T-helper 22 cell (primary cell): ENCODE measurements around the gene RAD51AP2.
"Not testable (repeated sequence)": the region's sequence is repeated elsewhere in the genome, so short reads cannot be mapped to it uniquely, and the experiment has no call there.

Source experiments
- DNase-seq: peaks from one replicate; pipeline ENCODE4 v3.0.0-alpha.2; 2020; ENCODE audit warnings: low read depth

The RAD51AP2 gene

GRCh38 chr2:17538022-17538843 is 20.0 kb upstream of the RAD51AP2 start:
- no peak for DNase-seq

DNA sequence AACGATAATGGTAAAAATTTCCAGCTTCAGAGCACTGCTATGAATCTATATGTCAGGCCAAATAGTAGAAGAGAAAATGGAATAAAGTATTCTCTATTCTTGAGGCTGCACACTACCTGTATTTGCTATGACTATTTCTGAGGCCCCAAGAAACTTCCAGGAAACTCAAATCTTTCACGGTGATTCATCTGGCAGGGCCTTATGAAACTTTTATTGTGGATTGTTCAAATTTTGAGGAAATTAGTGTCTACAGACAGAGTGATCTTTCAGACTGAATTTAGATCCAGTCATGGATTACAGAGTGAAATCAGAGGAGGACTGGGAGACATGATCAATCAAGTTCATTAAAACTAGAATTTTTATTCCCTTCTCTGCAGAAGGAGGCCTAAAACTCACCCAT is 18.2 kb upstream of the RAD51AP2 start:
- DNase-seq = no peak

DNA sequence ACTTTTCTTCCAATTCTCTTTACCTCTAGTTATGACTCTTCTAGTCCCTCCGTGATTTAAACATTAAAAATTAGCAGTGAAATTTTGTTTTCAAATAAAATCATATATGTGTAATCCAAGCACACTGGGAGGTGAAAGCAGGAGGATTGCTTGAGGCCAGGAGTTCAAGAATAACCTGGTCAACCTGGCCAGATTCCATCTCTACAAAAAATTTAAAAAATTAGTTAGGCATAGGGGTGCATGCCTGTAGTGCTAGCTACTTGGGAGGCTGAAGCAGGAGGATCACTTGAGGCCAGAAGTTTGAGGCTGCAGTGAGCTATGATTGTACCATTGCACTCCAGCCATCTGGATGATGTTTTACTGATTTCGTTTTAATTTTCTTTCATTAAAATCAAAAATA is 15.3 kb upstream of the RAD51AP2 start:
- DNase-seq = no peak

- DNase-seq = no peak
These were observed 11.5 kb upstream of the RAD51AP2 start for GRCh38 chr2:17529771-17530170.

DNA sequence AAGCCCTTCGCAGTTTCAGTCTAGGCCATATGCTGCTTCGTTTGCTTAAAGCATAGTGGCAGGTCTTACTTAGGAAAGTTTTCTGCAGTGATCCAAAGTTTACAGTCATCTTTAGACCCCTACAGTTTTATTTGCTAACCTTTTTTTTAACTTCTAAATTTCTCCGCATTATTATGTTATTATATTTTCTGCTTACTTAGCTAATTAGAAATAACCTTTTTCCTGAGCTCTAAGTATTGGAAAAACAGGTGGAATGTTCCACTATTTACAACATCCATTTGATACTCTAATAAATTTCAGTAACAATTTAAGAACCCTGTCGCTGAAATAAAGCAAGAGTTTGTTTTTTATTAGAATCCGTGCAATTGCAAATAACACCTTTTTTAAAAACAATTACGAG is 4.1 kb upstream of the RAD51AP2 start:
- DNase-seq = no peak

GRCh38 chr2:17521621-17522020 is 3.4 kb upstream of the RAD51AP2 start:
- no peak for DNase-seq

- no peak for DNase-seq
These were observed 2.5 kb upstream of the RAD51AP2 start for GRCh38 chr2:17520761-17521160.

DNA sequence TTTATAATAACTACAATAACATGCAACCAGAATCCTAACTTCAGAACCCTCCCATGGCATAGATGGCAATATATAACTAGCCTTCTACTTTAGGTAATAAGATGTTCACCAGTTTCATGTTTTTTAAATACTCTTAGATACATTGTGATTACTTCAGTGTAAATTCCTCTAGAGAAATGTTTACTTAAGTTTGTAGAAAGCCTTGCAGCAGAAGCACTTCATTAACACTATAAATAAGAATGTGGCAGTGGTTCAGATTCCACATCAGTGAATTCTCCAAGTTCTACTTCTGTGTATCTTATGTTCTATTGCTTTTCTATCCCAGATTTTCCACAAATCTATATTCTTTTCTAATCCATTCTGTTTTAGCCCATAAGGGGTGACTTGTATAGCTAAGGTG is 1.2 kb upstream of the RAD51AP2 start:
- no peak for DNase-seq

DNA sequence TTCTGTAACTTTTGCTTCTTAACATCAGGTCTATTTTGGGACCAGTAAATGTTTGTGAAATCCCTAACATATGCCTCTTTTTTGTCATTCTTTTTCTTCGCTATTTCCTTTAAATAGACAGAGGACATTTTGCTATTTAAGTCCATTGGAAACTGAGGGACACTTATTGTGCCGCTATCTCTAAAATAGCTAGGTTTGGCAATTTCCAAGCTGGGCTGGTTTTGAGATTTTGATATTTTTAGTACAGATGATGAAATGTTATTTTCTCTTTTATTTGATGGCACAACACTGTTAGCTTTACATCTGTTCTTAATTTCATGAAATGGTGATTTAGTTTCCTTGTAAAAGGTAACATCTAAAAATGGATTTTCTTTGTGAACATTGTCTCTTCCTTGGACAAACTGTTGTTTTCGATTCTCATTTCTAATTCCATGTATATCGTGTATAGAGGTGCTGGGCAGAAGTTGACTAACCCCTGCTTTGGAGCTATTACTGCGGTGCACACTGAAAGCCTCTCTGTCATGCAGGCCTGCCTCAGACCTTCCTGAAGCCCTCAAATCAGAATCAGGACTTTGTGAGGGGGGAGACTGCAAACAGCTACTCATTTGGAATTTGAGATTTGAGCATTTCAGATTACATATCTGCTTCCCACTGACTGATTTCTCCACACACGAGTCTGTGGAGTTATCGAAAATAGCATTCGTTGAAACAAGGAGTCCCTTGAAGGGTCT is 594 bp downstream of the RAD51AP2 start:
- no peak for DNase-seq

DNA sequence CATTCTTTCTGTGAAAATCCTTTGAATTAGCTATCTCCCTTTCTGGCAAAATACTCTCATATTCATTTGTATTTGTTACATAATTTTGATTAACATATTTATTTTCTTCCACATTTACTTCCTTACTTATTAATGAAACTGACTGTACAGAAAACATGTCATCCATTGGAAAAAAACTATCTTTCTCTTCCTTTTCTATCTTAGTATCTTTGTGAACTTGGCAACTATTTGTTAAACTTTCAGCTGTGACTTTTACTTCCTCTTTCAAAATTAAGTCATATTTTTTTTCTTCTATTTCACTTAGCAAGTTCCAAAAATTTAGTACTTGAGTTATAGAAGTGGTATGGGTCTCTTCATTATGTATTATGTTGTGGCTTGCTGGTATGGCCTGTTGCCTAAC is 2.6 kb downstream of the RAD51AP2 start:
- no peak for DNase-seq

GRCh38 chr2:17506736-17507616 is 11.3 kb downstream of the RAD51AP2 start:
- no peak for DNase-seq

DNA sequence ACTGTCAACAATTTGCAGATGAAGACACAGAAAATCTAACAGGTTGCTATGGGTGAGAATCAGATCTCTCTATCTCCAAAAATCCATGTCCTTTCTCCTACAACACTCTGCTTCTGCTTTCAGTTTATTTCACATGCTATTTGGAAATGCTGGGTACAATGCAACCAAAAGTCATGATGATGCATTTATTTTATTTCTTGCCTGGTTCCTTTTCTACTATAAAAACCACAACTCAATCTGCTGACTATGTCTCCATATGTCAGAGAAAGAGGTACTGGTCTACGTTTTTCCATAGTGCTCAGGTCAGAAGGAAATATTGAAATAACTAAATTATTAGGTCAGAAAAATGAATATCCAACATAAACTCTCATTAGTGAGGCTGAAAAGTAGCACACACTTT is 20.5 kb downstream of the RAD51AP2 start:
- DNase-seq = no peak

- no peak for DNase-seq
These were observed 22.6 kb downstream of the RAD51AP2 start for GRCh38 chr2:17495590-17495989.

GRCh38 chr2:17490165-17490564 is 28.1 kb downstream of the RAD51AP2 start:
- DNase-seq = not testable (repeated sequence)

- not testable (repeated sequence) for DNase-seq
These were observed 29.6 kb downstream of the RAD51AP2 start for GRCh38 chr2:17488610-17489009.

- DNase-seq = no peak
These were observed 34.7 kb downstream of the RAD51AP2 start for GRCh38 chr2:17483496-17483895.

DNA sequence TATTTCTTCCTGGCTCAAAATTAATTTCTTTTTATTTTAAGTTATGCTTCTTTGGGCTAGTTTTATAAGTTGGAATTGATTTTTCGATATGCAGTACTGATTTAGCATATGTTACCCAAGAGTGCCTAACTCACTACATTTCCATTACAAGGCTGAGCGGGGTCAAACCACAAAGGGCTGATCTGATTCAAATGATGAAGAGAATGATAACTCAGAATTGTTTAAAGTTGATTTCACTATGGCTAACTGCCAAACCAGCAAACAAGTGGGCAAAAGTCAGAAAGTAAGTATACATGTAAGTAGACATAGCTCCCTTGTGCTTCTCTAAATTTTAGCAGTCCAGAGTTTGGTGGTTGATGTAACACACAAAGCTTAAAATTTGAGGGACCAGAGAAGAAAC is 35.6 kb downstream of the RAD51AP2 start:
- no peak for DNase-seq

GRCh38 chr2:17479875-17480274 is 38.4 kb downstream of the RAD51AP2 start:
- DNase-seq = no peak

- DNase-seq = no peak
These were observed 41.4 kb downstream of the RAD51AP2 start for GRCh38 chr2:17476830-17477229.

GRCh38 chr2:17476064-17476463 is 42.2 kb downstream of the RAD51AP2 start:
- no peak for DNase-seq

DNA sequence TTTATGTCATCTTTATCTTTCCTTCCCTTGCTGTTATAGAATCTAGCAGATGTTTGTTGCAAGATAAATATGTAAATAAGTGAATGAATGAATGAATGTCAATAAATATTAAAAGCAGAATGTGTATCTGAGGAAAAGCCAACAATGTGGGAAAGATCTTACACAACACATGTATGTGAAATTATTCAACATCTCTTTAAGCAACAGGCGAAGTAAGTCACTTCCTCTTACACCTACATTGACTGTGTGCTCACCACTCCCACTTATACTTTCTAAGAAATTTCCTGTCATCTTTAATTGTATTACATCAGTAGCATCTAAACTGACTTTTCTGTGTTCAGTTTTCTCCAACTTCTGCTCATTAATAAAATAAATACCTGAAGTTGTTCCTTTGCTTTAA is 43.0 kb downstream of the RAD51AP2 start:
- DNase-seq = no peak

DNA sequence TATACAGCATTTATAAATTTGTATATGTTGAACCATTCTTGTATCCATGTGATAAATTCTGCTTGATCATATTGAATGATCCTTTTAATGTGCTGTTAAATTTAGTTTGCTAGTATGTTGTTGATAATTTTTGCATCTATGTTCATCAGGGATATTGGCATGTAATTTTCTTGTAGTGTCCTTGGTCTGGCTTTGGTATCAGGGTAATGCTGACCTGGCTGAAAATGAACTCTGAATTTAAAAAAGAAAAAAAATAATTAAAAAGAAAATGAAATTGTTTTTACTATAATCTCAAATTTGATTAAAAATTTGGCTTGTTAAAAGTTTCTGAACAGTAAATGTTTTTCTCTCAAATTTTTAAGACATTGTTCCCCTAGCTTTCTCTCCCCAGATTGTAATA is 46.3 kb downstream of the RAD51AP2 start:
- no peak for DNase-seq
